GM21619 (cell line): ENCODE measurements around the gene TFIP11.

Experiments
- ATAC-seq: cut with Tn5 transposase; IDR thresholded peaks from one replicate; pipeline ENCODE4 v1.9.1; 2021; ENCODE audit not compliant: unreplicated experiment

TFIP11 gene

GRCh38 chr22:26508148-26508547, 4.1 kb downstream of the TFIP11 start:
- no peak for ATAC-seq

- no peak for ATAC-seq
Measured at GRCh38 chr22:26503758-26504157, 8.5 kb downstream of the TFIP11 start.

GRCh38 chr22:26502688-26503561, 9.3 kb downstream of the TFIP11 start:
- ATAC-seq, result no peak

- ATAC-seq, result no peak
Measured at GRCh38 chr22:26501996-26502395, 10.3 kb downstream of the TFIP11 start.

GRCh38 chr22:26499188-26499703, 13.0 kb downstream of the TFIP11 start:
- no peak for ATAC-seq

GRCh38 chr22:26496456-26496855, 15.8 kb downstream of the TFIP11 start:
- ATAC-seq, result no peak

- ATAC-seq, result no peak
Measured at GRCh38 chr22:26494506-26494905, 17.8 kb downstream of the TFIP11 start.

GRCh38 chr22:26492220-26492619, 20.1 kb downstream of the TFIP11 start:
- ATAC-seq, result no peak

- ATAC-seq, result no peak
Measured at GRCh38 chr22:26489447-26490036, 22.7 kb downstream of the TFIP11 start.

GRCh38 chr22:26487996-26488395, 24.3 kb downstream of the TFIP11 start:
- ATAC-seq, result no peak

- no peak for ATAC-seq
Measured at GRCh38 chr22:26486394-26486793, 25.9 kb downstream of the TFIP11 start.

- no peak for ATAC-seq
Measured at GRCh38 chr22:26485806-26486390, 26.4 kb downstream of the TFIP11 start.

- no peak for ATAC-seq
Measured at GRCh38 chr22:26485013-26485412, 27.3 kb downstream of the TFIP11 start.

GRCh38 chr22:26484360-26484706, 27.9 kb downstream of the TFIP11 start:
- no peak for ATAC-seq

GRCh38 chr22:26483439-26484359, 28.6 kb downstream of the TFIP11 start, which contains the start of the genes HPS4 and SRRD:
TSS of gene HPS4 (minus strand) at chr22:26483783. CDS start at chr22:26481762, 2,021 bp downstream.
TSS of gene SRRD (plus strand) at chr22:26483877. CDS start at chr22:26483891, 14 bp downstream.
- peak; percentile 59 for ATAC-seq

GRCh38 chr22:26483043-26483438, 29.2 kb downstream of the TFIP11 start:
- no peak for ATAC-seq

GRCh38 chr22:26482161-26482560, 30.1 kb downstream of the TFIP11 start:
- ATAC-seq, result no peak

GRCh38 chr22:26481694-26482093, 30.6 kb downstream of the TFIP11 start:
- ATAC-seq, result no peak

GRCh38 chr22:26481112-26481693, 31.1 kb downstream of the TFIP11 start:
- no peak for ATAC-seq

- ATAC-seq, result no peak
Measured at GRCh38 chr22:26480611-26480932, 31.7 kb downstream of the TFIP11 start.
